Colonic mucosa (tissue), 4 donors: ENCODE results near the gene KLHDC9. TPM values are rescaled to one million over a fixed set of nuclear protein-coding genes. Genes with fewer than 3 reads are reported as not detected.

Experiments used
- DNase-seq: peaks from one replicate; pipeline ENCODE4 v3.0.0-alpha.2; 2020
- H3K27ac ChIP-seq: fragments of 200-600 bp; one replicate; pipeline ENCODE4 v1.8.0; 2021
- H3K27me3 ChIP-seq: fragments of 200-600 bp; one replicate; pipeline ENCODE4 v1.8.0; 2021
- H3K36me3 ChIP-seq: fragments of 200-600 bp; one replicate; pipeline ENCODE4 v1.8.0; 2021
- H3K4me1 ChIP-seq: fragments of 200-600 bp; one replicate; pipeline ENCODE4 v1.8.0; 2021; ENCODE audit warnings: mild to moderate bottlenecking
- H3K4me3 ChIP-seq: fragments of 200-600 bp; one replicate; pipeline ENCODE4 v1.8.0; 2021
- H3K9ac ChIP-seq, 2 donors: one replicate each; pipeline ENCODE4 v1.7.0; 2013; ENCODE audit warnings: control low read depth in 2 of 2, low read depth in 2 of 2, low read length in 2 of 2
- H3K9me3 ChIP-seq: fragments of 200-600 bp; one replicate; pipeline ENCODE4 v1.8.0; 2021
- CTCF ChIP-seq: fragments of 200-600 bp; IDR thresholded peaks from one replicate; pipeline ENCODE4 v1.8.0; 2022; ENCODE audit warnings: antibody characterized with exemption, mild to moderate bottlenecking
- intact Hi-C: fragments of 100-400 bp; cut with DNase I; formaldehyde crosslinking; loops from one replicate; pipeline ENCODE4 v1.14.1; 2022
- total RNA-seq, 2 donors: library from RNA; stranded (reverse); fragmentation: NEBNext Ultra II Directional in 1 of 2; extraction: Animal tissue kit (Norgen Biotek cat#: 25700) in 1 of 2; gene quantifications; one replicate each; pipeline ENCODE4 v1.2.1, GENCODE V29; 2021
- donor health status: healthy.
- donor health status: DM: no; HTN: no; CAD: no.
- donor health status: DM: no; HTN: no; CAD: no.

Gene KLHDC9
- total RNA-seq, 2 donors from 2014 or later: 7.1 to 10.1 TPM

GRCh38 chr1:161068306-161069234, 29.6 kb upstream of the KLHDC9 start:
- Histone ChIP-seq H3K4me1 (no peaks in the 10 kb centered on the region), H3K36me3 (no peaks in the 10 kb centered on the region), H3K27ac (peak overlapping the region; percentile 82), H3K9ac (peak overlapping the region; percentile 40 to 58), H3K9me3 (no peaks in the 10 kb centered on the region), H3K27me3 (no peaks in the 10 kb centered on the region), H3K4me3 (peak overlapping the region; percentile 33)
- intact Hi-C loops: no loop called here
- peak; percentile 67 for DNase-seq
- no peak for TF ChIP-seq CTCF

DNA sequence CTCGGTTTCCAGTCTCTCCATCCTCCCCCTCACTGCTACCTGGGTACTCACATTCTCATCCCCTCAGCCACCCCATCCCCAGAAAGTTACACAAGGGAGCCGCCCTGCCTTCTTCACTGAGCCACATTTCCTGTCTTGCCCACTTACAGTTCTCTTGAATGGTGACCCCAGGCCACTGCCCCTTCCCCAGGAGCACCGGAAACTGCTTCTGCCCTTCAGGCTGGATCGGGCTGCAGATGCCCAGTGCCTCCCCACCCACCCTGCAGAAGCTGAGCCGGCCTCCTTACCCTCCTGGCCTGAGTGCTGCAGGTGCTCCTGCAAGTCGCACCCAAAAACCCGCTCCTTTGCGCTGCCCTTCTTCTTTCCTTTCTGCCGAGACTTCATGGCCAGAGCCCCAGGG, 28.9 kb upstream of the KLHDC9 start:
- DNase-seq: no peak
- no peaks in the 10 kb centered on the region for H3K27me3 ChIP-seq
- H3K9me3 ChIP-seq: no peaks in the 10 kb centered on the region
- H3K4me1 ChIP-seq: no peaks in the 10 kb centered on the region
- H3K36me3 ChIP-seq: no peaks in the 10 kb centered on the region
- peak overlapping the region; percentile 26 to 58 for H3K9ac ChIP-seq
- H3K27ac ChIP-seq: peak overlapping the region; percentile 82
- intact Hi-C loops: no loop called here
- TF ChIP-seq CTCF: no peak
- peak overlapping the region; percentile 33 for H3K4me3 ChIP-seq

DNA sequence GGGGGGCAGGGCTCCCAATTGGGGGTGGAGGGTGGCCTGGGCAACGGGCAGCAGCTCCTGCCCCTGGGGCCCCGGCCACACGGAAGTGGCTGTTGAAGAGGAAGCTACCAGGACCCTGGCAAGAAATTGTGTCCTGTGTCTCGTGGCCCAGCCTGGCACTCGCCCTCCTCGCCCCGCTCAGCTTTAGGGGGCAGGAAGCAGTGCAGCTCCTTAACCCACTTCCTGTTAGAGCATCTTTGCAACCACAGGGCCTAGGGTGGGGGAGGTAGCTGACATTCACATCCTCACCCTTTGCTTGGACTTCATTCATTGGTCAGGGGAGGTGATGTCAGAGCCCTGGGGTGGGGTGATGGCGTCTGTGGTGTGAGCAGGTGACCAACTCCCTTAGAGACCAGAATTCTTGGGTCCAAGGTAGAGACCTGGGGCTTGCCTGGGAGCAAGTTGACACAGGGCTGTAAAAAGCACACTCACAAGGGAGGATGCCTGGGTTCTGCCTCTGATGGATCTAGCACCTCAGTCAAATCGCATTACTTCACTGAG, 28.4 kb upstream of the KLHDC9 start, which contains the start of gene ARHGAP30:
Gene ARHGAP30 (minus strand): TSS at position 161 of the 540 bp plus-strand sequence. CDS start 267 bp downstream, outside the sequence.
- no peak for TF ChIP-seq CTCF
- Histone ChIP-seq H3K27me3 (no peaks in the 10 kb centered on the region), H3K4me3 (peak within 1 kb of the TSS; percentile 33), H3K36me3 (no peaks in the 10 kb centered on the region), H3K9ac (peak within 1 kb of the TSS; percentile 26 to 58), H3K9me3 (no peaks in the 10 kb centered on the region), H3K4me1 (no peaks in the 10 kb centered on the region), H3K27ac (peak within 1 kb of the TSS; percentile 82)
- intact Hi-C loops: no loop called here
- DNase-seq: peak; percentile 72

DNA sequence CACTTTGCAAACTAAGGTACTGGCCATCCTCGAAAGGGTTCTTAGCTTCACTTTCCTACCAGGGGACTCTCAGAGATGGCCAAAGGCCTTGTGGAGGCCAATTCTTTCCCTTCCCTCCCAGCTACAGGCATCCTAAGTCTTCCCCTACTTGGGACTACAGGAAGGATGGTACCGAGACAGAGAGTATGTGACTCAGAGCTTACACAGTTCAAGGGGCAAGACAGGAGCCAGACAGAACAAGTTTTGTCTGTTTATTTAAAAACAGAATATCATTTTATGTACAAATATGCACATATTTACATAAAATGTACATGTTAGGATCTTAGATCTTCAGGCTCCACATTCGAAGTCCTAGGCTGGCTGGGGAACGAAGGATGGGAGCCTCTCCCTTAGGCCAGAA, 27.4 kb upstream of the KLHDC9 start:
- no peak overlapping the region for H3K9ac ChIP-seq
- H3K4me3 ChIP-seq: no peak overlapping the region
- H3K9me3 ChIP-seq: no peaks in the 10 kb centered on the region
- H3K27me3 ChIP-seq: no peaks in the 10 kb centered on the region
- H3K4me1 ChIP-seq: no peaks in the 10 kb centered on the region
- DNase-seq: no peak
- no peaks in the 10 kb centered on the region for H3K36me3 ChIP-seq
- TF ChIP-seq CTCF: no peak
- intact Hi-C loops: no loop called here
- H3K27ac ChIP-seq: no peak overlapping the region

DNA sequence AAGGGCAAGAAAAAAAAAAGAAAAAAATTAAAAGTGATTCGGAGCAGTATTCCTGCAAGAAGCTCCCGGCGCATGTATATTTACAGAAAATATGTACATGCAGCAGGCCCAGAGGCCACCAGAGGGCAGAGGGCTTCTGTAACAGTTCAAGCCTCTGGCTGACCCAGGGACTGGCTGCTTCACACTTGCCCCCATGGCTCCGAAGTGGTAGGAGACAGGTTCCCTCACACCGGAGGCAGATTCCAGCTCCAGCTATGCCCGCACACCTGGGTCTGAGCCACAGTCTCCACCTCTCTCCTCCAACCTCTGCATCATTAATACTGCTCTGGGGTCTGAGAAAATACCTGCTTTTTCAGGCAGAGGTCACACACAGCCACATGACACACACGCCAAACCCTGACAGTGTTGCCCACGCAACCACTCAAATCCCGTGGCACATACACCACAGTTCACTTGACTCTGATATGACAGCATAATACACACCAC, 26.2 kb upstream of the KLHDC9 start:
- Histone ChIP-seq H3K9ac (no peak overlapping the region), H3K36me3 (no peaks in the 10 kb centered on the region), H3K27ac (no peak overlapping the region), H3K4me3 (no peak overlapping the region), H3K27me3 (no peaks in the 10 kb centered on the region), H3K9me3 (no peaks in the 10 kb centered on the region), H3K4me1 (no peaks in the 10 kb centered on the region)
- TF ChIP-seq CTCF: peak; percentile 41
- intact Hi-C loops: no loop called here
- DNase-seq: peak; percentile 55
